Neural cell (in vitro differentiated cells): ENCODE results near the gene VGLL2. TPM values are rescaled to one million over a fixed set of nuclear protein-coding genes. Genes with fewer than 3 reads are reported as not detected.
A peak's percentile ranks its signal among the peaks of the same experiment; 100 is the strongest.

Experiments used
- H2AFZ ChIP-seq: fragments of 200-600, 300-800 bp; sonication (generic), shearing (Covaris generic); 2 replicates; pipeline ENCODE4 v1.6.0; 2014; ENCODE audit warnings: low read depth, mild to moderate bottlenecking, antibody characterized with exemption, low read length, moderate library complexity
- H3F3A ChIP-seq: fragments of 200-600 bp; shearing (Covaris generic); 2 replicates; pipeline ENCODE4 v1.6.1; 2016; ENCODE audit warnings: mild to moderate bottlenecking, moderate library complexity, mixed read lengths, antibody characterized with exemption, low read length; ENCODE audit not compliant: insufficient read depth, poor library complexity, severe bottlenecking
- H3K27ac ChIP-seq: fragments of 200-600, 300-800 bp; sonication (generic), shearing (Covaris generic); 2 replicates; pipeline ENCODE4 v1.5.1; 2014; ENCODE audit warnings: mild to moderate bottlenecking, low read length, moderate library complexity
- H3K27me3 ChIP-seq: fragments of 300-800, 200-600 bp; sonication (generic), shearing (Covaris generic); 2 replicates; pipeline ENCODE4 v1.6.0; 2014; ENCODE audit warnings: mild to moderate bottlenecking, low read depth, low read length, moderate library complexity; ENCODE audit not compliant: insufficient read depth
- H3K36me3 ChIP-seq: fragments of 300-800, 200-600 bp; sonication (generic), shearing (Covaris generic); 2 replicates; pipeline ENCODE4 v1.5.1; 2014; ENCODE audit warnings: mild to moderate bottlenecking, antibody characterized with exemption, low read length, moderate library complexity; ENCODE audit not compliant: insufficient read depth
- H3K4me2 ChIP-seq: fragments of 300-800, 200-600 bp; sonication (generic), shearing (Covaris generic); 2 replicates; pipeline ENCODE4 v1.6.0; 2014; ENCODE audit warnings: mild to moderate bottlenecking, low read length
- H3K4me3 ChIP-seq: fragments of 300-800, 200-600 bp; sonication (generic), shearing (Covaris generic); 2 replicates; pipeline ENCODE4 v1.5.1; 2014; ENCODE audit warnings: mild to moderate bottlenecking, low read length, moderate library complexity
- H3K79me2 ChIP-seq: fragments of 200-600 bp; shearing (Covaris generic); replicated peaks from 2 replicates; pipeline ENCODE4 v1.6.0; 2014; ENCODE audit warnings: mild to moderate bottlenecking, low read length, moderate library complexity; ENCODE audit not compliant: insufficient read depth
- H3K9ac ChIP-seq: fragments of 300-800, 200-600 bp; sonication (generic), shearing (Covaris generic); 2 replicates; pipeline ENCODE4 v1.6.1; 2016; ENCODE audit warnings: mild to moderate bottlenecking, low read length, mixed read lengths
- H3K9me2 ChIP-seq: fragments of 200-600 bp; shearing (Covaris generic); 2 replicates; pipeline ENCODE4 v1.6.1; 2016; ENCODE audit warnings: mild to moderate bottlenecking, low read length, mixed read lengths; ENCODE audit not compliant: insufficient read depth
- H3K9me3 ChIP-seq: fragments of 200-600, 300-800 bp; sonication (generic), shearing (Covaris generic); 2 replicates; pipeline ENCODE4 v1.6.1; 2016; ENCODE audit warnings: mild to moderate bottlenecking, mixed run types, low read length, moderate library complexity, mixed read lengths
- H4K20me1 ChIP-seq: fragments of 200-600 bp; shearing (Covaris generic); 2 replicates; pipeline ENCODE4 v1.6.1; 2016; ENCODE audit warnings: mild to moderate bottlenecking, mixed run types; ENCODE audit not compliant: insufficient read depth
- EP300 ChIP-seq: fragments of 450-650 bp; conservative IDR thresholded peaks from 2 replicates; pipeline ENCODE4 v1.6.1; 2014; ENCODE audit warnings: antibody characterized with exemption, mild to moderate bottlenecking, moderate library complexity; ENCODE audit not compliant: poor library complexity, severe bottlenecking
- EZH2 ChIP-seq: fragments of 200-600, 300-800 bp; shearing (Covaris generic), sonication (generic); IDR thresholded peaks from 2 replicates; pipeline ENCODE4 v1.6.1; 2014; ENCODE audit warnings: antibody characterized with exemption, low read length, borderline replicate concordance, mild to moderate bottlenecking; ENCODE audit not compliant: insufficient read depth, poor library complexity, severe bottlenecking
- MXI1 ChIP-seq: fragments of 450-650 bp; conservative IDR thresholded peaks from 2 replicates; pipeline ENCODE4 v1.6.1; 2014; ENCODE audit warnings: antibody characterized with exemption, mild to moderate bottlenecking; ENCODE audit not compliant: poor library complexity, severe bottlenecking
- POLR2AphosphoS5 ChIP-seq: IDR thresholded peaks from 2 replicates; pipeline ENCODE4 v1.6.1; 2012
- RAD21 ChIP-seq: fragments of 450-650 bp; conservative IDR thresholded peaks from 2 replicates; pipeline ENCODE4 v1.6.1; 2014; ENCODE audit warnings: antibody characterized with exemption, mild to moderate bottlenecking, moderate library complexity
- SMC3 ChIP-seq: fragments of 450-650 bp; conservative IDR thresholded peaks from 2 replicates; pipeline ENCODE4 v1.6.1; 2014; ENCODE audit warnings: antibody characterized with exemption, mild to moderate bottlenecking, moderate library complexity; ENCODE audit not compliant: poor library complexity
- TAF1 ChIP-seq: IDR thresholded peaks from 2 replicates; pipeline ENCODE4 v1.6.1; 2012; ENCODE audit warnings: low read depth
- polyA minus RNA-seq: library from RNA; depleted of rRNA, polyadenylated mRNA; stranded (reverse); fragments of >200 nt; gene quantifications from 2 replicates; pipeline ENCODE4 v1.2.3, GENCODE V29; 2014
- polyA plus RNA-seq: library from polyadenylated mRNA; depleted of rRNA; stranded (reverse); fragments of >200 nt; gene quantifications from 2 replicates; pipeline ENCODE4 v1.2.3, GENCODE V29; 2014
- TF ChIP-seq, protein P1 (sequence below): fragments of 450-650 bp; IDR thresholded peaks from 2 replicates; pipeline ENCODE4 v1.5.1; 2014; ENCODE audit warnings: antibody characterized with exemption, mild to moderate bottlenecking, moderate library complexity; ENCODE audit not compliant: poor library complexity, severe bottlenecking
- TF ChIP-seq, protein P2 (sequence below): IDR thresholded peaks from 2 replicates; pipeline ENCODE4 v1.6.1; 2012; ENCODE audit warnings: borderline replicate concordance

VGLL2 gene, protein sequence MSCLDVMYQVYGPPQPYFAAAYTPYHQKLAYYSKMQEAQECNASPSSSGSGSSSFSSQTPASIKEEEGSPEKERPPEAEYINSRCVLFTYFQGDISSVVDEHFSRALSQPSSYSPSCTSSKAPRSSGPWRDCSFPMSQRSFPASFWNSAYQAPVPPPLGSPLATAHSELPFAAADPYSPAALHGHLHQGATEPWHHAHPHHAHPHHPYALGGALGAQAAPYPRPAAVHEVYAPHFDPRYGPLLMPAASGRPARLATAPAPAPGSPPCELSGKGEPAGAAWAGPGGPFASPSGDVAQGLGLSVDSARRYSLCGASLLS
- polyA plus RNA-seq, result not detected in 2 replicates
- polyA minus RNA-seq, result not detected in 2 replicates

DNA sequence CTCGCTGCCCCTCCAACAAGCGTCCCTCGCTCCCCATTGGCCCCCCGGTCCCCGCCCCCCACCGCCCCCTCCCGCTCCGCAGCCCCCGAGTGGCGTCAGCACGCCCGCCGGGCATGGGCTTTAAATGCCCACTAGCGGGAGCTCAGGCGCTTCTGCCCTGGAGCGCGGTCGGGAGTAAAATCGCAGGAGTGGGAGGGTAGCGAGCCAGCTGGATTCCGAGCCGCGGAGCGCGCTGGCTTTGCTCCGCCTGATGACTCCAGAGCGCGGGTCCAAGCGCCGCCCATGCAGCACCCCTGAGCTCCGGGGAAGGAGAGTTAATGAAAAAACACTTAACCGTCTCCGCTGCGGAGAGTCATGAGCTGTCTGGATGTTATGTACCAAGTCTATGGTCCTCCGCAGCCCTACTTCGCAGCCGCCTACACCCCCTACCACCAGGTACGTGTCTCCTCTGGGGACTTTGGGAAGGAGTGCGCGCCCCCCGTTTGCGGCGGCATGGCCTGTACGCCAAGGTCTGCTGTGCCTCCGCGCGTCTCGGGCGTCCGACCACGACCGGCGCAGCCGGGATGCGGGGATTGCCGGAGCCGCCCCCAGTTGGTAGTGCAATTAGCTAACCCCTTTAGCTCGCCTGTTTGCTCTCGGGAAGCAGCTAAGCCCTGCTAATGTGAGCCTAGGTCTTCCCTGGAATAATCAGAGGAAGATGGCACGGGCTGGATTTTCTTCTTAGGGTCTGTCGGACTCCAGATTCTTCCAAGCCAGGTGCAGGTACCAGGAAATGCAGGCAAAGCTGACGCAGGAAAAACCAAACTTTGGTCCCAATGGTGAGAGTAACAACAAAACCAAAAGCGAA, at the start of gene VGLL2:
TSS of gene VGLL2 (plus strand) at position 149 of the 847 bp plus-strand sequence. CDS start at position 355, 206 bp downstream.
- Histone ChIP-seq H3F3A (no peaks in the 10 kb centered on the region), H3K9me2 (no peaks in the 10 kb centered on the region), H3K9me3 (no peaks in the 10 kb centered on the region), H3K4me3 (peak within 1 kb of the TSS; percentile 67), H3K36me3 (no peaks in the 10 kb centered on the region), H3K27ac (no peak within 1 kb of the TSS), H3K79me2 (no peaks in the 10 kb centered on the region), H3K4me2 (peak within 1 kb of the TSS; percentile 54), H3K9ac (no peak within 1 kb of the TSS), H2AFZ (no peak within 1 kb of the TSS), H4K20me1 (no peaks in the 10 kb centered on the region), H3K27me3 (peaks cover 99% of the 10 kb centered on the region)
- TF ChIP-seq, protein P1, sequence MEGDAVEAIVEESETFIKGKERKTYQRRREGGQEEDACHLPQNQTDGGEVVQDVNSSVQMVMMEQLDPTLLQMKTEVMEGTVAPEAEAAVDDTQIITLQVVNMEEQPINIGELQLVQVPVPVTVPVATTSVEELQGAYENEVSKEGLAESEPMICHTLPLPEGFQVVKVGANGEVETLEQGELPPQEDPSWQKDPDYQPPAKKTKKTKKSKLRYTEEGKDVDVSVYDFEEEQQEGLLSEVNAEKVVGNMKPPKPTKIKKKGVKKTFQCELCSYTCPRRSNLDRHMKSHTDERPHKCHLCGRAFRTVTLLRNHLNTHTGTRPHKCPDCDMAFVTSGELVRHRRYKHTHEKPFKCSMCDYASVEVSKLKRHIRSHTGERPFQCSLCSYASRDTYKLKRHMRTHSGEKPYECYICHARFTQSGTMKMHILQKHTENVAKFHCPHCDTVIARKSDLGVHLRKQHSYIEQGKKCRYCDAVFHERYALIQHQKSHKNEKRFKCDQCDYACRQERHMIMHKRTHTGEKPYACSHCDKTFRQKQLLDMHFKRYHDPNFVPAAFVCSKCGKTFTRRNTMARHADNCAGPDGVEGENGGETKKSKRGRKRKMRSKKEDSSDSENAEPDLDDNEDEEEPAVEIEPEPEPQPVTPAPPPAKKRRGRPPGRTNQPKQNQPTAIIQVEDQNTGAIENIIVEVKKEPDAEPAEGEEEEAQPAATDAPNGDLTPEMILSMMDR, result peak; percentile 7
- TF ChIP-seq POLR2AphosphoS5, result peak; percentile 9
- no peak for TF ChIP-seq EP300
- no peak for TF ChIP-seq TAF1
- TF ChIP-seq EZH2, result no peak
- no peak for TF ChIP-seq RAD21
- TF ChIP-seq, protein P2, sequence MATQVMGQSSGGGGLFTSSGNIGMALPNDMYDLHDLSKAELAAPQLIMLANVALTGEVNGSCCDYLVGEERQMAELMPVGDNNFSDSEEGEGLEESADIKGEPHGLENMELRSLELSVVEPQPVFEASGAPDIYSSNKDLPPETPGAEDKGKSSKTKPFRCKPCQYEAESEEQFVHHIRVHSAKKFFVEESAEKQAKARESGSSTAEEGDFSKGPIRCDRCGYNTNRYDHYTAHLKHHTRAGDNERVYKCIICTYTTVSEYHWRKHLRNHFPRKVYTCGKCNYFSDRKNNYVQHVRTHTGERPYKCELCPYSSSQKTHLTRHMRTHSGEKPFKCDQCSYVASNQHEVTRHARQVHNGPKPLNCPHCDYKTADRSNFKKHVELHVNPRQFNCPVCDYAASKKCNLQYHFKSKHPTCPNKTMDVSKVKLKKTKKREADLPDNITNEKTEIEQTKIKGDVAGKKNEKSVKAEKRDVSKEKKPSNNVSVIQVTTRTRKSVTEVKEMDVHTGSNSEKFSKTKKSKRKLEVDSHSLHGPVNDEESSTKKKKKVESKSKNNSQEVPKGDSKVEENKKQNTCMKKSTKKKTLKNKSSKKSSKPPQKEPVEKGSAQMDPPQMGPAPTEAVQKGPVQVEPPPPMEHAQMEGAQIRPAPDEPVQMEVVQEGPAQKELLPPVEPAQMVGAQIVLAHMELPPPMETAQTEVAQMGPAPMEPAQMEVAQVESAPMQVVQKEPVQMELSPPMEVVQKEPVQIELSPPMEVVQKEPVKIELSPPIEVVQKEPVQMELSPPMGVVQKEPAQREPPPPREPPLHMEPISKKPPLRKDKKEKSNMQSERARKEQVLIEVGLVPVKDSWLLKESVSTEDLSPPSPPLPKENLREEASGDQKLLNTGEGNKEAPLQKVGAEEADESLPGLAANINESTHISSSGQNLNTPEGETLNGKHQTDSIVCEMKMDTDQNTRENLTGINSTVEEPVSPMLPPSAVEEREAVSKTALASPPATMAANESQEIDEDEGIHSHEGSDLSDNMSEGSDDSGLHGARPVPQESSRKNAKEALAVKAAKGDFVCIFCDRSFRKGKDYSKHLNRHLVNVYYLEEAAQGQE, result no peak

DNA sequence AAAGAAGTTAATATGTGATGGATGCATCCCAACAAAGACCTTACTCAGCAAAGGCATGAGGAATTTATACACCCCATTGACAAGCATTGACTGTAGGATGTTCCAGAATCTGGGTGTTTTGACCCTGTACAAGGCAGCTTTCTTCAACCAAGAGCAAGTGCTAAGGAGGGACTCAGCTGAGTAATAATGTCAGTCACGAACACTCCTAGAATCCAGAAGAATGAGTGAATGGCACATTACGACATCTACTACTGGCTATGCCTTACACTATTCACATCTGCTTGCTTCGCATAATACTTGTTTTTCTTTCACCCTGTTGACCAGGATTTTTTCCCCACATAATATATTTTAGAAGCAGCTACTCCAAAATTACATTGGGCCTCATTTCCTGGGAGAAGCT, 42.5 kb upstream of the VGLL2 start:
- no peaks in the 10 kb centered on the region for H4K20me1 ChIP-seq
- no peak overlapping the region for H3K4me3 ChIP-seq
- no peak overlapping the region for H3K4me2 ChIP-seq
- no peak overlapping the region for H2AFZ ChIP-seq
- H3K27me3 ChIP-seq, result no peaks in the 10 kb centered on the region
- H3K9me2 ChIP-seq, result no peaks in the 10 kb centered on the region
- no peaks in the 10 kb centered on the region for H3K9me3 ChIP-seq
- H3K27ac ChIP-seq, result no peak overlapping the region
- no peaks in the 10 kb centered on the region for H3F3A ChIP-seq
- TF ChIP-seq EZH2, result no peak
- TF ChIP-seq SMC3, result no peak
- no peak for TF ChIP-seq EP300
- TF ChIP-seq, protein P1, result no peak
- TF ChIP-seq MXI1, result no peak
- no peak for TF ChIP-seq RAD21
- TF ChIP-seq POLR2AphosphoS5, result no peak
- no peak for TF ChIP-seq TAF1
- no peak overlapping the region for H3K9ac ChIP-seq
- H3K36me3 ChIP-seq, result no peaks in the 10 kb centered on the region
- H3K79me2 ChIP-seq, result no peaks in the 10 kb centered on the region
